ENCODE data around the gene NELFA.

Gene NELFA

GRCh38 chr4:1968686-1969295 lies 40.0 kb downstream of the NELFA start:
- no peak for DNase-seq (ENCODE audit: extremely low read depth in 1 of 2, low read depth in 1 of 2)

DNA sequence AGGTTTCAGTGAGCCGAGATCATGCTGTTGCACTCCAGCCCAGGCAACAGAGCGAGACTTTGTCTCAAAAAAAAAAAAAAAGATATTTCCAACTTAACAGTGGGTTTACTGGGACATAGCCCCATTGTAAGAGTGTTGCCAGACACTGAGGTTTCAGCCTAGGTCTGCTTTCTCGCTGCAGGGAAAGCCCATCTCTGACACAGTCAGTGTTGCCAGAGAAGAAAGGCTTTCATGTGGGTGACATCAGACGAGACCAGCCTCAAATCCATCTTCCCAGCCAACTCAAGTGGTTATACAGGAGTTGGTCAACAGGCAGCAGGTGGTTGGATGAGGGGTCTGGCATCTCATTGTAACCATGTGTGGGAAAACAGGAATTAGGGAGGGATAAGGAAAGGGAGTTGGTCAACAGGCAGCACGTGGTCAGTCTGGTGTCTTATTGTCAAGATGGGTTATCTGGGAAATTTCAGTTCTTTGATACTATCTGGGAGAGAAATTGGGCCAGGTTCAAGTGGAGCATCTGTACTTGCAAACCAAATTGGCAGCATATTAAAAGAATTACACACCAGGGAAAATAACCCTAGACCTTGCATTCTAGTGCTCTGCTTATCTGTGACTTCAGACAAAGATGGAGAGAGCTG lies 41.1 kb downstream of the NELFA start:
- DNase-seq (ENCODE audit: extremely low read depth in 1 of 2, low read depth in 1 of 2), result no peak

GRCh38 chr4:1964971-1965370 lies 43.8 kb downstream of the NELFA start:
- no peak for DNase-seq (ENCODE audit: extremely low read depth in 1 of 2, low read depth in 1 of 2)

DNA sequence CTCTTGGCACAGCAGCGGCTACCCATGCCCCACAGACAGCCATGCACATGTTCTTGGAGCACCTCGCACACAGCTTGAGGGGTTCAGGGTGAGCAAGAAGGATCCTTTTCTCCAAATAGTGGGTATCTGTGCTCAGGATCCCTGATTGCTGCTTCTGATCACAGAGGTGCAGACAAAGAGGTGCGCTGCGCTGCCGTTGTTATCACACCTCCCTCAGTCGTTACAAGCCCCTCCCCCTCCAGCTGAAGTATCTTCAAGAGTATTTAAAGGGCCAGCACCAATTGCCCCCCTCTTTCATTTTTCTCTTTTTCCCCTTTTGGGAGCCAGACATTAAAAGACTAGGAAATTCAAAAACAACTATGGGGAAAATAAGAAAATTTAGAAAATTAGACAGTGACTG lies 44.3 kb downstream of the NELFA start:
- DNase-seq (ENCODE audit: extremely low read depth in 1 of 2, low read depth in 1 of 2), result no peak

- DNase-seq (ENCODE audit: extremely low read depth in 1 of 2, low read depth in 1 of 2), result no peak
Measured at GRCh38 chr4:1962980-1963379, 45.8 kb downstream of the NELFA start.

DNA sequence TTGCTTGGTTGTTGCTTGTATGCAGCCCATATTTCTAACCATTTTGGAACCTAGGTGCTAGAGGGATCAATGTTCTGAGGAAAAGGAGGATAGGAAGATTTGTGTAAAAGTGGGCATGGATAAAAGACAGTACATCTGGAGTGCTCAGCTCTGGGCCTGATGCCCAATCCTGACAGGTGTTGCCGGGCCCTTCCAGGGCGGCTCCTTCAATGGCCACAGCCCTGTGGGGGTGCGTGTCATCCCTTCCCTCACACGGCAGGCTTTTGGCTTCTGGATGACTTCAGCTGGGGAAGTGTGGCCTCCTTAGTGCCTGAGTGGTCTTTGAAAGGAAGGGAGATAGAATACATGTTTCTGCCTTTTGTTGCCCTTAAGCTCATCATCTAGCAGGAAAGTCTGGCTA lies 47.2 kb downstream of the NELFA start:
- DNase-seq (ENCODE audit: extremely low read depth in 1 of 2, low read depth in 1 of 2), result no peak

DNA sequence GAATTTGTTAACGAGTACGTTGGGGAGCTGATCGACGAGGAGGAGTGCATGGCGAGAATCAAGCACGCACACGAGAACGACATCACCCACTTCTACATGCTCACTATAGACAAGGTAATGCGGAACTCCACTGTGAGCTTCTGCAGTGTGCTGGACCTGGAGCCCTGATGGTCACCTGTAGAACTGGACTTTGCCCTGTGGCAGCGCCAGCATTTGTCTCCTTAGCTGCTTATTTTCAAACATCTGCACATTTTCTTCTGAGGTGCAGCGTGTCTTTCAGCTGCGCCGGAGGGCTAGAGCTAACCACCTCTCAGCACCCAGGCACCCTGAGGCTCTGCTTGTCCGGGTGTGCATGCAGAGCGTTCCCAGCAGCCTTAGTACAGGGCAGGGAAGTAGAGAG lies 47.7 kb downstream of the NELFA start:
- DNase-seq (ENCODE audit: extremely low read depth in 1 of 2, low read depth in 1 of 2), result no peak

GRCh38 chr4:1960170-1960825 lies 48.5 kb downstream of the NELFA start:
- DNase-seq (ENCODE audit: extremely low read depth in 1 of 2, low read depth in 1 of 2), result no peak

DNA sequence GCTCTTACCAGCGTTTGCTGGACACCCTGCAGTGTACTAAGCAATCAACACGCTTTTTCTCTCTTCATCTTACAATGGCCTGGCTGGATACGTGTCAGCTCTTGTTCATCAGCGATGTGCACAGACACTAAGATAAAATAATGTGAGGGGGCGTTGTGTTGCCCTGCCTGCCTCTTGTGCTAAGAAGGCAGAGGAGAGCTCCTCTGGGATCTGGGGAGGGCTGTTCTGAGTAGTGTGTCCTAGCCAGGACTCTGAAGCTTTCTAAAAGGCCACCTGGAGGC lies 49.7 kb downstream of the NELFA start:
- DNase-seq (ENCODE audit: extremely low read depth in 1 of 2, low read depth in 1 of 2), result no peak

GRCh38 chr4:1958276-1959103 lies 50.3 kb downstream of the NELFA start:
- no peak for DNase-seq (ENCODE audit: extremely low read depth in 1 of 2, low read depth in 1 of 2)

GRCh38 chr4:1956631-1957030 lies 52.1 kb downstream of the NELFA start:
- DNase-seq (ENCODE audit: extremely low read depth in 1 of 2, low read depth in 1 of 2), result no peak

DNA sequence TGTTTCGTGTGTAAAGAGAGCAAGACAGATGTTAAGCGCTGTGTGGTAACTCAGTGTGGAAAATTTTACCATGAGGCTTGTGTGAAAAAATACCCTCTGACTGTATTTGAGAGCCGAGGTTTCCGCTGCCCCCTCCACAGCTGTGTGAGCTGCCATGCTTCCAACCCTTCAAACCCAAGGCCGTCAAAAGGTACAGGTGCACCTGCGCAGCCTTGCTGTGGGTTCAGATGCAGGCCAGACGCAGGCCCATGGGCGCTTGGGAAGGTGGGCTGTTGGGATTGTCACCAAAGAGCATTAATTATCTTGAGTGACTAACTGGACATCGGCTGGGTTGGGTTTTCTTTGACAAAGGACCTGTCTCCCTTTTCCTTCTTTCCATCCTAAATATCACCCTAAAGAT lies 55.4 kb downstream of the NELFA start:
- DNase-seq (ENCODE audit: extremely low read depth in 1 of 2, low read depth in 1 of 2), result no peak

GRCh38 chr4:1952719-1953118 lies 56.1 kb downstream of the NELFA start:
- DNase-seq (ENCODE audit: extremely low read depth in 1 of 2, low read depth in 1 of 2), result no peak

DNA sequence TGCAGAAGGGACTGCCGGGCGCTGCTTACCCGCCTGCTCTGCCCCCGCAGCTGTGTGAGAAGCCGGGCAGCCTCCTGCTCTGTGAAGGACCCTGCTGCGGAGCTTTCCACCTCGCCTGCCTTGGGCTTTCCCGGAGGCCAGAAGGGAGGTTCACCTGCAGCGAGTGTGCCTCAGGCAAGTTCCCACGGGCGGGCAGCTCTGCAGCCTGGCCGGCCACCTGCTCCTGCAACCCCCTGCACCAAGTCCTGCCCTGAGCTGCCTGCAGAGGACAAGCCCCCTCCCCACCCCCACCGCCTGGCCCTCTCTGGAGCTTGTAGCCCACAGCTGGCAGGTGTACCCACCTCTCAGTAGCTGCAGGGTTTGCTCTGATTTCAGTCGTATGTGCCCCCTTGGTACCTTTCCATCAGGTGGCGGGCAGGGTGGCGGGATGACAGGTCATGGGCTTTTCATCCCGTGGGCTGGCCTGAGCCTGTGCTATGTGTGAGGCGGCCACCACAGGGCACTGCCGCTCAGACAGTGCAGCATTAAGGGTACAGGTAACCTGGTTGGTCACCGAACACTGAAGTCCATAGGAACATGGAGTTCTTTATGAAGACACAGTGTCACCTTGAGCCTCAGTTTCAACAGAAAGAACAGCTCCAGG lies 56.6 kb downstream of the NELFA start:
- DNase-seq (ENCODE audit: extremely low read depth in 1 of 2, low read depth in 1 of 2), result no peak

- no peak for DNase-seq (ENCODE audit: extremely low read depth in 1 of 2, low read depth in 1 of 2)
Measured at GRCh38 chr4:1950369-1950768, 58.4 kb downstream of the NELFA start.

DNA sequence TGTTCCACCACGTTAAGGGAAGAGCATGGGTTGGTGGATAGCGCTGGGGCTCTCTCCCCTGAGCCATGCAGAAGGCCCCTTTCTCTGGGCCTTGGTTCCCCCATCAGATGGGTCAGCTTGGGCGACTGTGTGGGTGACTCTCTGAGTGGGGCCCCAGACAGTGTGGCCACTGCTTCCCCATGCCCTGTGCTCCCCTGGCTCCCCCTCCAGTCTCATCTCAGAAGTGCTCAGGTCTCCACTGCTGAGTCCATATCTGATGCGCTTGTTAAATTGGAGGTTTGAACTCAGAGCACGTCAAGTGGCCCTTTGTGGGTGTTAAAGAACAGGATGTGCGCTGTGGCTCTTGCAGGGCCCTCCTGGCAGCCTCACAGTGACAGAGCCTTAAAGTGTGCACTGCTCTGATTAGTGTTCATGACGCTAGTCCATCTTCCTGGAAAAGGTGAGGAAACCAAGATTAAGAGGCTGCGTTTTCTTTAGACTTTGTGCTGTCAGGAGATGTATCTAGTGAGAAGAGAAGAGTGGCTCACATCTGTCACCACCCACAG lies 59.8 kb downstream of the NELFA start:
- DNase-seq (ENCODE audit: extremely low read depth in 1 of 2, low read depth in 1 of 2), result no peak

DNA sequence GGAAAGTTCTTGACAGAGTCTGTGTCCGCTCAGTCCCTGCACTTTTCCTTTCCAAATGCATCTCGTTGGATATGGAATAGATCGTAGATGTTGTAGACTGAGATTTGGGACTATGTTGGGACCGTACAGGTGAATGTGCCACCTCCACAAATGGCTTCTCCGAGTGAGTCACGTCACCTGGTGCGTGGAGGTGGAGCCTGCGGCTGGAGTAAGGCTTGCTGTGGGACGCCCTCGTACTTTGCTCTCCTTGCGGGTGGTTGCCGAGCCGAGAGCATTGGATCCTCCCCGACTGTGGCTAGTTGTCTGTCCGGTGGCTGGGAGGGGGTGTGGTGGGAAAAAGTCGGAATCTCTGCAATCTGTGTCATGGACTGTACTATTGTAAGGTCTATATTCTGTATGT lies 60.5 kb downstream of the NELFA start:
- no peak for DNase-seq (ENCODE audit: extremely low read depth in 1 of 2, low read depth in 1 of 2)

DNA sequence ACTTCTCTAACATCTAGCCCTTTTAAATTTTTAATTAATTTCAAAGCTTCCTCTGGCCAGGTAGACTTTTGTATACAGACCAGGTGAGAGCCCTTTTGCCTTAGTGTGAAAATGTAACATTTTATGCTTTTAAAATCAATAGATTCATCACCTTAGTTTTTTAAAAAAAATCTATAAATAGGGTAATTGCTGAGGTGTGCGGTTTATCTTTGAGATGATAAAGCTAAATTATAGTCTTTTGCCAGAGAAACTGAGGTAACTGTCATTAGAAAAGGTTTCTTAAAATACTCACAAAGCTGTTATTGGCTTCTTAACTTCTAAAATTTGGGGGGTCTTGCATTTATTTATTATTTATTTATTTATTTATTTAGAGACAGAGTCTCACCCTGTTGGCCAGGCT lies 62.9 kb downstream of the NELFA start:
- DNase-seq (ENCODE audit: extremely low read depth in 1 of 2, low read depth in 1 of 2), result no peak

GRCh38 chr4:1945124-1945895 lies 63.5 kb downstream of the NELFA start:
- DNase-seq (ENCODE audit: extremely low read depth in 1 of 2, low read depth in 1 of 2), result no peak

GRCh38 chr4:1943928-1944327 lies 64.8 kb downstream of the NELFA start:
- no peak for DNase-seq (ENCODE audit: extremely low read depth in 1 of 2, low read depth in 1 of 2)
